Measurements from ENCODE around the gene ZNF213. TPM values are rescaled to one million over a fixed set of nuclear protein-coding genes. Genes with fewer than 3 reads are reported as not detected.

Gene ZNF213
- total and polyA plus RNA-seq, 2 experiments from 2014 or later: 2.9 to 10.4 TPM

DNA sequence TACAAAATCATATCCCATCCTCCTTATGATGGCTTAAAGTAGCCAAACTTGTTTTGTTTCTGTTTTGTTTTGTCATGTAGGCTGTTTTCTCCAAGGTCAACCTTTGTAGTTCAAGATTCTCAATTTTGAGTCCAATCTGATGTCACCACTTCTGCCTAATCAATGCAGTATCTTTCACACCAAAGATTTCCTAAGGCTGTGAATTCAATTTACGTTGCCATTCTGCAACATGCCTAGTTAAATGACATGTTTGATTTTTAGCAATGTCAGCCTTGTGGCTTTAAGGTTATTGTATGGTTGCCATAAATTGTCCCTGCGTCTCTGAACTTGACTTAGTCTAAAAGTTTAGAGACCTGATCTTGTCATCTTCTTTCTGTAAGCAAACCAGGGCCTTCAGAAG is 20.4 kb downstream of the ZNF213 start:
- no peak overlapping the region for H3K4me3 ChIP-seq
- H4K20me1 ChIP-seq (replicated peaks; ENCODE audit: insufficient read depth): no peaks in the 10 kb centered on the region
- peaks cover 8% of the 10 kb centered on the region; the same call in 2 of the 3 replicates for H3K36me3 Mint-ChIP-seq (ENCODE audit: low read depth)
- peaks cover 36% of the 10 kb centered on the region for H3F3A ChIP-seq (replicated peaks; ENCODE audit: low read depth)
- TF ChIP-seq EZH2phosphoT487 (IDR thresholded peaks at IDR 0.05; ENCODE audit: unreplicated experiment): no peak
- no peak overlapping the region for H3K4me3 Mint-ChIP-seq
- H3K36me3 ChIP-seq (ENCODE audit: insufficient read depth): no peaks in the 10 kb centered on the region
- H3K27ac Mint-ChIP-seq: no peak overlapping the region
- no peaks in the 10 kb centered on the region; the same call in 1 of the 2 replicates for H3K4me1 ChIP-seq (ENCODE audit: insufficient read depth)
- H3K4me2 ChIP-seq: no peak overlapping the region
- H3K27me3 Mint-ChIP-seq (ENCODE audit: insufficient read depth, low read depth, poor library complexity): peaks cover 56% of the 10 kb centered on the region
- no peak overlapping the region for H3K27ac ChIP-seq (ENCODE audit: low read depth)
- no peaks in the 10 kb centered on the region for H3K9me2 ChIP-seq (ENCODE audit: insufficient read depth)
- H3K27me3 ChIP-seq (ENCODE audit: insufficient read depth): peaks cover 9% of the 10 kb centered on the region
- H3K4me1 Mint-ChIP-seq: peaks cover 2% of the 10 kb centered on the region; the same call in 2 of the 3 replicates
- H3K79me2 ChIP-seq (replicated peaks; ENCODE audit: insufficient read depth): no peaks in the 10 kb centered on the region
- H2AFZ ChIP-seq: no peak overlapping the region
- DNase-seq (ENCODE audit: low spot score) (no peak), ATAC-seq (no peak)
- peaks cover 20% of the 10 kb centered on the region for H3K9me3 Mint-ChIP-seq

DNA sequence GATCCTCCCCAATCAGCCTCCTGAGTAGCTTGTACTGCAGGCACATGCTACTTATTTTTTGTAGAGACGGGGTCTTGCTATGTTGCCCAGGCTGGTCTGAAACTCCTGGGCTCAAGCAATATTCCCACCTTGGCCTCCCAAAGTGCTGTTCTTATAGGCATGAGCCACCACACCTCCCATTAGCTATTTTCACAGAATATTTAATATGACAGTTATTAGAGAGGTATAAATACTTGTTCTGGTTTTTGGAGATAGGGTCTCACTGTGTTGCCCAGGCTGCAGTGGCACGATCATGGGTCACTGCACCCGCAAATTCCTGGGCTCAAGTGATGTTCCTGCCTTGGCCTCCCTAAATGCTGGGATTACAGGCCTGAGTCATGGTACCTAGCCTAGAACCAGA is 21.1 kb downstream of the ZNF213 start:
- peaks cover 2% of the 10 kb centered on the region; the same call in 2 of the 3 replicates for H3K4me1 Mint-ChIP-seq
- H3K27me3 ChIP-seq (ENCODE audit: insufficient read depth): peaks cover 9% of the 10 kb centered on the region
- DNase-seq (ENCODE audit: low spot score): no peak
- peaks cover 35% of the 10 kb centered on the region for H3F3A ChIP-seq (replicated peaks; ENCODE audit: low read depth)
- no peak overlapping the region for H3K4me3 Mint-ChIP-seq
- no peaks in the 10 kb centered on the region for H3K36me3 ChIP-seq (ENCODE audit: insufficient read depth)
- H3K4me1 ChIP-seq (ENCODE audit: insufficient read depth): no peaks in the 10 kb centered on the region; the same call in 1 of the 2 replicates
- H3K4me3 ChIP-seq: no peak overlapping the region
- no peaks in the 10 kb centered on the region for H3K9me2 ChIP-seq (ENCODE audit: insufficient read depth)
- H3K4me2 ChIP-seq: no peak overlapping the region
- peaks cover 16% of the 10 kb centered on the region for H3K9me3 Mint-ChIP-seq
- H3K36me3 Mint-ChIP-seq (ENCODE audit: low read depth): peaks cover 8% of the 10 kb centered on the region; the same call in 2 of the 3 replicates
- no peak overlapping the region for H2AFZ ChIP-seq
- H3K27ac ChIP-seq (ENCODE audit: low read depth): no peak overlapping the region
- ATAC-seq: no peak
- no peak overlapping the region for H3K27ac Mint-ChIP-seq
- peaks cover 53% of the 10 kb centered on the region for H3K27me3 Mint-ChIP-seq (ENCODE audit: insufficient read depth, low read depth, poor library complexity)
- no peaks in the 10 kb centered on the region for H3K79me2 ChIP-seq (replicated peaks; ENCODE audit: insufficient read depth)
- no peaks in the 10 kb centered on the region for H4K20me1 ChIP-seq (replicated peaks; ENCODE audit: insufficient read depth)
- no peak for TF ChIP-seq NANOG (IDR thresholded peaks at IDR 0.05; ENCODE audit: borderline replicate concordance)
- TF ChIP-seq EZH2phosphoT487 (IDR thresholded peaks at IDR 0.05; ENCODE audit: unreplicated experiment): no peak
- TF ChIP-seq CREB1 (CRISPR knock-in tag; IDR thresholded peaks at IDR 0.05; ENCODE audit: low read depth): no peak
- TF ChIP-seq, protein P1, sequence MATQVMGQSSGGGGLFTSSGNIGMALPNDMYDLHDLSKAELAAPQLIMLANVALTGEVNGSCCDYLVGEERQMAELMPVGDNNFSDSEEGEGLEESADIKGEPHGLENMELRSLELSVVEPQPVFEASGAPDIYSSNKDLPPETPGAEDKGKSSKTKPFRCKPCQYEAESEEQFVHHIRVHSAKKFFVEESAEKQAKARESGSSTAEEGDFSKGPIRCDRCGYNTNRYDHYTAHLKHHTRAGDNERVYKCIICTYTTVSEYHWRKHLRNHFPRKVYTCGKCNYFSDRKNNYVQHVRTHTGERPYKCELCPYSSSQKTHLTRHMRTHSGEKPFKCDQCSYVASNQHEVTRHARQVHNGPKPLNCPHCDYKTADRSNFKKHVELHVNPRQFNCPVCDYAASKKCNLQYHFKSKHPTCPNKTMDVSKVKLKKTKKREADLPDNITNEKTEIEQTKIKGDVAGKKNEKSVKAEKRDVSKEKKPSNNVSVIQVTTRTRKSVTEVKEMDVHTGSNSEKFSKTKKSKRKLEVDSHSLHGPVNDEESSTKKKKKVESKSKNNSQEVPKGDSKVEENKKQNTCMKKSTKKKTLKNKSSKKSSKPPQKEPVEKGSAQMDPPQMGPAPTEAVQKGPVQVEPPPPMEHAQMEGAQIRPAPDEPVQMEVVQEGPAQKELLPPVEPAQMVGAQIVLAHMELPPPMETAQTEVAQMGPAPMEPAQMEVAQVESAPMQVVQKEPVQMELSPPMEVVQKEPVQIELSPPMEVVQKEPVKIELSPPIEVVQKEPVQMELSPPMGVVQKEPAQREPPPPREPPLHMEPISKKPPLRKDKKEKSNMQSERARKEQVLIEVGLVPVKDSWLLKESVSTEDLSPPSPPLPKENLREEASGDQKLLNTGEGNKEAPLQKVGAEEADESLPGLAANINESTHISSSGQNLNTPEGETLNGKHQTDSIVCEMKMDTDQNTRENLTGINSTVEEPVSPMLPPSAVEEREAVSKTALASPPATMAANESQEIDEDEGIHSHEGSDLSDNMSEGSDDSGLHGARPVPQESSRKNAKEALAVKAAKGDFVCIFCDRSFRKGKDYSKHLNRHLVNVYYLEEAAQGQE (IDR thresholded peaks at IDR 0.05; ENCODE audit: unreplicated experiment): no peak
- no peak for TF ChIP-seq ZNF331 (CRISPR knock-in tag; IDR thresholded peaks at IDR 0.05; ENCODE audit: low read depth)
- TF ChIP-seq, protein P2, sequence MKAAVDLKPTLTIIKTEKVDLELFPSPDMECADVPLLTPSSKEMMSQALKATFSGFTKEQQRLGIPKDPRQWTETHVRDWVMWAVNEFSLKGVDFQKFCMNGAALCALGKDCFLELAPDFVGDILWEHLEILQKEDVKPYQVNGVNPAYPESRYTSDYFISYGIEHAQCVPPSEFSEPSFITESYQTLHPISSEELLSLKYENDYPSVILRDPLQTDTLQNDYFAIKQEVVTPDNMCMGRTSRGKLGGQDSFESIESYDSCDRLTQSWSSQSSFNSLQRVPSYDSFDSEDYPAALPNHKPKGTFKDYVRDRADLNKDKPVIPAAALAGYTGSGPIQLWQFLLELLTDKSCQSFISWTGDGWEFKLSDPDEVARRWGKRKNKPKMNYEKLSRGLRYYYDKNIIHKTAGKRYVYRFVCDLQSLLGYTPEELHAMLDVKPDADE (IDR thresholded peaks at IDR 0.05): no peak
- TF ChIP-seq, protein P3, sequence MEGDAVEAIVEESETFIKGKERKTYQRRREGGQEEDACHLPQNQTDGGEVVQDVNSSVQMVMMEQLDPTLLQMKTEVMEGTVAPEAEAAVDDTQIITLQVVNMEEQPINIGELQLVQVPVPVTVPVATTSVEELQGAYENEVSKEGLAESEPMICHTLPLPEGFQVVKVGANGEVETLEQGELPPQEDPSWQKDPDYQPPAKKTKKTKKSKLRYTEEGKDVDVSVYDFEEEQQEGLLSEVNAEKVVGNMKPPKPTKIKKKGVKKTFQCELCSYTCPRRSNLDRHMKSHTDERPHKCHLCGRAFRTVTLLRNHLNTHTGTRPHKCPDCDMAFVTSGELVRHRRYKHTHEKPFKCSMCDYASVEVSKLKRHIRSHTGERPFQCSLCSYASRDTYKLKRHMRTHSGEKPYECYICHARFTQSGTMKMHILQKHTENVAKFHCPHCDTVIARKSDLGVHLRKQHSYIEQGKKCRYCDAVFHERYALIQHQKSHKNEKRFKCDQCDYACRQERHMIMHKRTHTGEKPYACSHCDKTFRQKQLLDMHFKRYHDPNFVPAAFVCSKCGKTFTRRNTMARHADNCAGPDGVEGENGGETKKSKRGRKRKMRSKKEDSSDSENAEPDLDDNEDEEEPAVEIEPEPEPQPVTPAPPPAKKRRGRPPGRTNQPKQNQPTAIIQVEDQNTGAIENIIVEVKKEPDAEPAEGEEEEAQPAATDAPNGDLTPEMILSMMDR (conservative IDR thresholded peaks at IDR 0.05; ENCODE audit: low read depth in 2 of 2): no peak
- TF ChIP-seq ZNF114 (CRISPR knock-in tag; IDR thresholded peaks at IDR 0.05): no peak
- no peak for TF ChIP-seq POLR2AphosphoS5 (IDR thresholded peaks at IDR 0.05; ENCODE audit: low read depth)
- TF ChIP-seq STAT1 (IDR thresholded peaks at IDR 0.05; ENCODE audit: unreplicated experiment): no peak
- no peak for TF ChIP-seq JUNB (IDR thresholded peaks at IDR 0.05; ENCODE audit: unreplicated experiment)
